PFSK-1 (cell line): Measurements from ENCODE around the gene NDUFV3.

Source experiments
- POLR2AphosphoS5 ChIP-seq: IDR thresholded peaks from 2 replicates; pipeline ENCODE4 v1.6.1; 2012; ENCODE audit warnings: low read depth, mild to moderate bottlenecking, control low read depth, low read length, moderate library complexity
- REST ChIP-seq, 2 experiments: IDR thresholded peaks; 2 replicates each; pipeline versions ENCODE4 v1.6.1 to v1.8.0; 2011 to 2012; ENCODE audit warnings: low read depth in 2 of 2, low read length in 2 of 2, control low read depth in 1 of 2, inconsistent platforms in 1 of 2, mild to moderate bottlenecking in 1 of 2, moderate library complexity in 1 of 2; ENCODE audit not compliant: insufficient read depth in 1 of 2
- TAF1 ChIP-seq: IDR thresholded peaks from 2 replicates; pipeline ENCODE4 v1.6.1; 2012; ENCODE audit warnings: low read length, control low read depth, borderline replicate concordance; ENCODE audit not compliant: insufficient read depth

DNA sequence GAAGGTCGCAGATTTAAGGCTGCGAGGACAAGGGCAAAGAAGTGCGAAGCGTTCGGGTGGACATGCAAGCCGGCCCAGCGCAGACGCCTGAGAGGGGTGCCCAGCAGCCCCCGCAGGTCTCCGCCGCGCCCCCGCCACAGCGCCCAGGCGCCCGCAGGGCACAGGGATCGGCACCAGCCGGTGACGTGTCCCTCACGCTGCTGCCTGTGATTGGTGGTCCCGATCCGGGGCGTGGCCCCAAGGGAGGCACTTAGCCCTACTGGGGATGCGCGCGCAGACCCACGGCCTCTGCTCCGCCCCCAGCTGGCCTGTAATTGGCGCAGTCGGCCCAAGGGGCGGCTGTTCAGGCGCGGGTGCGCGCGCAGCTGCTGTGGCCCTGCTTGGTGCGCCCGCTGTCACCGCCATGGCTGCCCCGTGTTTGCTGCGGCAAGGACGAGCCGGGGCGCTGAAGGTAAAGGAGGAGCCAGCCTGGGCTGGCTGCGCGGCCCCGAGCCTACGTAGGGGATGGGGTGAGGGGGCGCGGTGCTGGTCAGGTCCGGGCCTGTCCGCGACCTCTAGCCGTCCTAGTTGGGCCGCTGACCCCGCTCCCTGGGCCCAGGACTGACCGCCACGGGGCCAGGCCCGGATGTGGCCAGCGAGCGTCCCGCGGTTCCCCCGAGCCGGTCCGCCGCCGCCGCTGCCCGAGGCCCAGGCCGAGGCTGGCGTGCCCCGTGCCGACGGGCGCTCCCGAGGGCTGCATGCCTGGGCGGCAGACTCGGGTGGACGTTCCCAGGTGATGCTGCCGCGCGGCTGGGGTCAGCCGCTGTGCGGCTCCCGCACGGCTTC lies at the start of gene NDUFV3:
- TF ChIP-seq REST (IDR thresholded peaks at IDR 0.05; ENCODE audit: insufficient read depth in 1 of 2, low read depth in 2 of 2, low read length in 2 of 2) (peak in 1 of 2 experiments; percentile 10; a peak in 1 of 4 replicates), POLR2AphosphoS5 (peak; percentile 97), TAF1 (peak; percentile 97)
